ENCODE results near the gene TMEM134. TPM values are rescaled to one million over a fixed set of nuclear protein-coding genes. Genes with fewer than 3 reads are reported as not detected.

Gene TMEM134
- total and polyA plus RNA-seq, 7 donors, result 57.1 to 121 (median 81.7) TPM

- Histone ChIP-seq H3K27me3 (ENCODE audit: insufficient read depth in 3 of 3, low read length in 2 of 3) (no peaks in the 10 kb centered on the region), H3K27ac (no peak overlapping the region), H3K9me3 (no peaks in the 10 kb centered on the region), H3K36me3 (ENCODE audit: insufficient read depth in 1 of 2, low read depth in 1 of 2) (peaks cover 6 to 75% of the 10 kb centered on the region in 2 donors), H3K4me1 (peaks cover 20% of the 10 kb centered on the region), H3K4me3 (no peak overlapping the region)
- WGBS, 3 donors, result 88 to 90% (median 88%) methylated on average over 22 of the region's 22 CpGs
- ATAC-seq (no peak), DNase-seq (no peak)
- intact Hi-C loops (cut with DNase I), result no loop called here
- TF ChIP-seq CTCF (IDR thresholded peaks at IDR 0.05), result no peak
Observed at GRCh38 chr11:67432655-67433349, 36.2 kb downstream of the TMEM134 start.

- ATAC-seq (no peak), DNase-seq (no peak)
- Histone ChIP-seq H3K27me3 (ENCODE audit: insufficient read depth in 3 of 3, low read length in 2 of 3) (no peaks in the 10 kb centered on the region), H3K9me3 (no peaks in the 10 kb centered on the region), H3K27ac (no peak overlapping the region), H3K4me1 (peaks cover 25% of the 10 kb centered on the region), H3K4me3 (no peak overlapping the region), H3K36me3 (ENCODE audit: insufficient read depth in 1 of 2, low read depth in 1 of 2) (peaks cover 6 to 68% of the 10 kb centered on the region in 2 donors)
- TF ChIP-seq CTCF (IDR thresholded peaks at IDR 0.05), result no peak
- WGBS, 3 donors, result 88 to 92% (median 90%) methylated on average over 23 to 24 of the region's 24 CpGs
- intact Hi-C loops (cut with DNase I), result no loop called here
Observed at GRCh38 chr11:67431346-67432249, 37.5 kb downstream of the TMEM134 start.

GRCh38 chr11:67429722-67430121, 39.3 kb downstream of the TMEM134 start:
- H3K27me3 ChIP-seq (ENCODE audit: insufficient read depth in 3 of 3, low read length in 2 of 3), result no peaks in the 10 kb centered on the region
- intact Hi-C loops (cut with DNase I), result loop anchor here (5.0 kb wide), 1 partner anchor 38 kb away; the partner anchor contains the start of gene TMEM134 (in 2 of the 2)
- no peak for TF ChIP-seq CTCF (IDR thresholded peaks at IDR 0.05)
- ATAC-seq (no peak), DNase-seq (no peak)
- H3K4me3 ChIP-seq, result peak overlapping the region; percentile 96
- H3K36me3 ChIP-seq (ENCODE audit: insufficient read depth in 1 of 2, low read depth in 1 of 2), result peaks cover 6 to 53% of the 10 kb centered on the region in 2 donors
- no peaks in the 10 kb centered on the region for H3K9me3 ChIP-seq
- WGBS, 3 donors, result 62 to 75% (median 64%) methylated on average over 11 of the region's 11 CpGs
- H3K4me1 ChIP-seq, result peaks cover 25% of the 10 kb centered on the region
- peak overlapping the region; percentile 92 for H3K27ac ChIP-seq

GRCh38 chr11:67429038-67429668, 39.9 kb downstream of the TMEM134 start:
- peak overlapping the region; percentile 96 for H3K4me3 ChIP-seq
- H3K27me3 ChIP-seq (ENCODE audit: insufficient read depth in 3 of 3, low read length in 2 of 3), result no peaks in the 10 kb centered on the region
- DNase-seq (no peak), ATAC-seq (no peak)
- peak overlapping the region; percentile 92 for H3K27ac ChIP-seq
- no peaks in the 10 kb centered on the region for H3K9me3 ChIP-seq
- 46 to 49% (median 48%) methylated on average over 12 of the region's 12 CpGs for WGBS, 3 donors
- no peak for TF ChIP-seq CTCF (IDR thresholded peaks at IDR 0.05)
- peaks cover 1 to 47% of the 10 kb centered on the region in 2 donors for H3K36me3 ChIP-seq (ENCODE audit: insufficient read depth in 1 of 2, low read depth in 1 of 2)
- H3K4me1 ChIP-seq, result peaks cover 25% of the 10 kb centered on the region
- intact Hi-C loops (cut with DNase I), result loop anchor here (5.0 kb wide), 1 partner anchor 38 kb away; the partner anchor contains the start of gene TMEM134 (in 2 of the 2)

Measured in psoas muscle (tissue), 8 donors.